GM12878 (cell line): ENCODE data around the gene LZTFL1. TPM values are rescaled to one million over a fixed set of nuclear protein-coding genes. Genes with fewer than 3 reads are reported as not detected.

ENCODE experiments used
- ATAC-seq: fragments of 200-7000 bp; cut with Tn5 transposase; 3 replicates; pipeline ENCODE4 v1.9.1; 2020; ENCODE audit warnings: mild to moderate bottlenecking, moderate library complexity
- BruUV-seq: library from RNA; stranded (reverse); fragments of 400-500 nt; replicated peaks from 2 replicates; lab custom pipeline; 2021; lab: Mats Ljungman, UMichigan
- CTCF ChIA-PET: fragments of 300-600 bp; sonication (Branson Sonifier 250); formaldehyde crosslinking; extraction: SDS; loops from one replicate; lab custom pipeline; 2021; ENCODE audit warnings: inconsistent platforms; lab: Yijun Ruan, JAX
- POLR2A ChIA-PET: fragments of 350-600 bp; formaldehyde crosslinking; extraction: SDS; loops from one replicate; lab custom pipeline; 2021; ENCODE audit warnings: inconsistent platforms; lab: Charles Lee
- RAD21 ChIA-PET: fragments of 300-600 bp; sonication (Branson Sonifier 250); formaldehyde crosslinking; loops from one replicate; lab custom pipeline; 2023; ENCODE audit warnings: antibody characterized with exemption; ENCODE audit not compliant: unreplicated experiment; lab: Charles Lee
- SMC1A ChIA-PET: fragments of 300-600 bp; sonication (Branson Sonifier 250); formaldehyde crosslinking; loops from one replicate; lab custom pipeline; 2023; ENCODE audit not compliant: unreplicated experiment, uncharacterized antibody; lab: Charles Lee
- DNase-seq: peaks from one replicate; pipeline ENCODE4 v3.0.0-alpha.2; 2011; ENCODE audit warnings: low read depth, low spot score
- FAIRE-seq: peaks from 3 replicates; lab custom pipeline; 2011; peaks lifted over from hg19 to GRCh38; lab: Jason Lieb, UNC
- H2AFZ ChIP-seq: 2 replicates; pipeline ENCODE4 v1.6.0; 2011; ENCODE audit warnings: low read depth, low read length, control low read depth; ENCODE audit not compliant: control insufficient read depth
- H3K27ac ChIP-seq: 2 replicates; pipeline ENCODE4 v1.5.1; 2011; ENCODE audit warnings: control low read depth; ENCODE audit not compliant: control insufficient read depth, insufficient read depth
- H3K27me3 ChIP-seq, 2 experiments: replicated peaks in 1 of 2; 2 replicates each; pipeline versions ENCODE4 v1.6.0 to v1.6.1; 2011; ENCODE audit warnings: low read length in 1 of 2; ENCODE audit not compliant: control insufficient read depth in 2 of 2, insufficient read depth in 2 of 2
- H3K36me3 ChIP-seq, 2 experiments: 2 replicates each; pipeline ENCODE4 v1.5.1; 2011; ENCODE audit warnings: low read length in 1 of 2; ENCODE audit not compliant: control insufficient read depth in 2 of 2, insufficient read depth in 2 of 2
- H3K4me1 ChIP-seq: 2 replicates; pipeline ENCODE4 v1.6.1; 2011; ENCODE audit warnings: mild to moderate bottlenecking, low read length, moderate library complexity, mixed read lengths; ENCODE audit not compliant: control insufficient read depth, insufficient read depth
- H3K4me2 ChIP-seq: 2 replicates; pipeline ENCODE4 v1.6.0; 2011; ENCODE audit warnings: control low read depth; ENCODE audit not compliant: control insufficient read depth, insufficient read depth
- H3K4me3 ChIP-seq: fragments of 200-600 bp; sonication (generic); 2 replicates; pipeline ENCODE4 v1.5.1; 2016
- H3K79me2 ChIP-seq: 2 replicates; pipeline ENCODE4 v1.6.0; 2011; ENCODE audit warnings: low read length; ENCODE audit not compliant: control insufficient read depth, insufficient read depth
- H3K9ac ChIP-seq: 2 replicates; pipeline ENCODE4 v1.8.0; 2011; ENCODE audit warnings: low read length, control low read depth, mixed read lengths; ENCODE audit not compliant: control insufficient read depth, insufficient read depth
- H3K9me3 ChIP-seq: replicated peaks from 3 replicates; pipeline ENCODE4 v1.5.1; 2011; ENCODE audit warnings: mild to moderate bottlenecking, low read length; ENCODE audit not compliant: control insufficient read depth, insufficient read depth
- H4K20me1 ChIP-seq: 2 replicates; pipeline ENCODE4 v1.6.0; 2011; ENCODE audit not compliant: control insufficient read depth, insufficient read depth
- EED ChIP-seq: sonication (generic); IDR thresholded peaks from 2 replicates; pipeline ENCODE4 v1.6.1; 2016; ENCODE audit warnings: antibody characterized with exemption, low read depth
- IKZF2 ChIP-seq, 2 experiments: fragments of 450-650 bp; IDR thresholded peaks; 2 replicates each; pipeline ENCODE4 v1.6.1; 2017; ENCODE audit warnings: mild to moderate bottlenecking in 2 of 2, moderate library complexity in 2 of 2
- MTA3 ChIP-seq: IDR thresholded peaks from 2 replicates; pipeline ENCODE4 v1.6.1; 2012; ENCODE audit warnings: low read length, inconsistent platforms, borderline replicate concordance
- SMAD1 ChIP-seq: fragments of 450-650 bp; IDR thresholded peaks from 2 replicates; pipeline ENCODE4 v1.6.1; 2018; ENCODE audit warnings: mild to moderate bottlenecking, low read depth; ENCODE audit not compliant: partially characterized antibody
- WGBS: methylation state at CpG from one replicate; pipeline ENCODE4 v1.1.6; 2016; ENCODE audit warnings: low lambda C conversion rate; ENCODE audit not compliant: insufficient replicate concordance, insufficient coverage; ENCODE audit errors: missing lambda C conversion rate; 5-methylcytosine and 5-hydroxymethylcytosine counted together
- in situ Hi-C: fragments of 300-500 bp; cut with MboI; formaldehyde crosslinking; loops from 9 replicates; pipeline ENCODE4 v1.14.3; 2018; ENCODE audit warnings: mixed read lengths
- intact Hi-C: fragments of 100-400 bp; cut with micrococcal nuclease; formaldehyde crosslinking; loops from one replicate; pipeline ENCODE4 v1.14.2; 2022; ENCODE audit not compliant: unreplicated experiment
- polyA plus RNA-seq, 11 experiments: library from polyadenylated mRNA; depleted of rRNA in 4 of 11; unstranded in 6 of 11; stranded (reverse) in 5 of 11; fragments of >200 nt; fragmentation: Nextera tagmentation in 4 of 11; fragmentation: Illumina TruSeq in 1 of 11; extraction: Ambion mirVana in 4 of 11; extraction: Trizol in 1 of 11; gene quantifications; 1 replicate in 1 of 11; 2 replicates in 10 of 11; pipeline versions ENCODE4 v1.2.1 to v1.2.3, GENCODE V29; 2011 to 2016; ENCODE audit warnings: inconsistent platforms in 2 of 11, missing spikeins in 2 of 11, low read depth in 1 of 11
- total RNA-seq, 4 experiments: library from RNA; depleted of rRNA in 3 of 4; stranded (reverse); fragments of >200 nt in 3 of 4; fragmentation: Illumina TruSeq in 1 of 4; extraction: Trizol in 1 of 4; gene quantifications; 2 replicates each; pipeline versions ENCODE4 v1.2.1 to v1.2.3, GENCODE V29; 2013 to 2021
- TF ChIP-seq, protein P1 (sequence below): fragments of 450-650 bp; IDR thresholded peaks from 2 replicates; pipeline ENCODE4 v1.6.1; 2018; ENCODE audit warnings: mild to moderate bottlenecking, low read depth, moderate library complexity; ENCODE audit not compliant: partially characterized antibody

Gene LZTFL1
- total and polyA plus RNA-seq, 10 of the 15 experiments (the other 5 are each of a cell fraction or from before 2014, with no cell fraction given): 9.8 to 74.1 (median 11.9) TPM

DNA sequence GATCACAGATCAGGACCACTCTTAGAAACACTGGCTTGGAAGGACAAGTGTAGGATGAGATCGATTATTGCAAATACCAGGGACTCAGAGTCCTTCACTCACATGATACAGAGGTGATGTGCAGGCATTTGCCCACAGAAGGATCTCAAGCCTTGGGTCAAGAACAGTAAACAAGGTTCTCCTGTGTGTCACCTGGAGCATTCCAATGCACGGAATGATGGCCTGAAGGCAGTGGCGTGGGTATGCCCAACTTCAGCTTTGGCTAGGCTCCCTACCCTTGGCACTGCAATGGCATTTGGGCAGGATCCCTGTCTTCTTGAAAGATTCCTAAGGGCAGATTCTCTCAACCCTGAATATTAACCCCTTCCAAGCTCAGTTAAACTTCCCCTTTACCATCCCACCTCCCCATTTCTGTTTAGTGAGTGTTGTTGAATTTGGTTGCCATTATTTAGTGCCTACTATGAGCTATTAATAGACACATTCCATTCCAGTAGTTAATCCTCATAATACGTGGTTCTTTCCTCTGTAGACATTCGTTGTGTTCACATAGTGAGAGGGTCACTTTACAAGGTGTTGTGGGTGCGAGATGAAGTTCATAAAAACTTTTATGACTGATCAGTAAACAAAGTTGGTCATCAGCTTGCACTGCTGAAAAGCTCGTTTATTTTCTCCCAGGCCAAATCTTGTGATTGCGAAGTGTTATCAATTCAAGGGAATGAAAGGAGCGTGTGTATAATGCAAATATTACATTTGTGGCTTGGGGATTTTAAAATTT lies 1.1 kb upstream of the LZTFL1 start:
- H2AFZ ChIP-seq: no peak overlapping the region
- ATAC-seq (no peak), DNase-seq (no peak), FAIRE-seq (no peak)
- H3K4me2 ChIP-seq: no peak overlapping the region
- H3K9ac ChIP-seq: no peak overlapping the region
- in situ Hi-C loops: no loop called here
- no peak overlapping the region for H3K27ac ChIP-seq
- no peaks in the 10 kb centered on the region; the same call in 1 of the 2 replicates for H3K4me1 ChIP-seq
- H3K9me3 ChIP-seq: peaks cover 3% of the 10 kb centered on the region; the same call in 1 of the 3 replicates
- POLR2A ChIA-PET: interaction anchor here (0.8 to 1.7 kb wide), 4 partner anchors 8 to 66 kb away, joined by 3 to 5 read pairs (median 4); no protein-coding TSS in a partner anchor
- WGBS: 59% methylated on average over 9 of the region's 9 CpGs
- RAD21 ChIA-PET: interaction anchor here (0.7 to 6.9 kb wide), 10 partner anchors 10 to 91 kb away, joined by 3 to 52 read pairs (median 6); no protein-coding TSS in a partner anchor
- no peaks in the 10 kb centered on the region for H3K79me2 ChIP-seq
- BruUV-seq: no TSS peak
- H3K27me3 ChIP-seq: no peaks in the 10 kb centered on the region; a peak in 1 of 4 replicates
- SMC1A ChIA-PET: interaction anchor here (0.7 to 9.6 kb wide), 20 partner anchors 9 to 109 kb away, joined by 3 to 71 read pairs (median 5); no protein-coding TSS in a partner anchor
- H3K4me3 ChIP-seq: no peak overlapping the region
- no peaks in the 10 kb centered on the region for H3K36me3 ChIP-seq
- intact Hi-C loops: no loop called here
- TF ChIP-seq MTA3 (0 out of 2 replicates have a peak, but pooled peaks have one; percentile 50), SMAD1 (no peak), IKZF2 (IDR thresholded peaks at IDR 0.05) (no peak)
- CTCF ChIA-PET: interaction anchor here (0.9 to 1.5 kb wide), 7 partner anchors 12 to 183 kb away, joined by 3 to 5 read pairs (median 3); no protein-coding TSS in a partner anchor
- H4K20me1 ChIP-seq: no peaks in the 10 kb centered on the region

- Histone ChIP-seq H3K36me3 (no peaks in the 10 kb centered on the region; a peak in 1 of 4 replicates), H3K9ac (peak overlapping the region; percentile 63), H4K20me1 (no peaks in the 10 kb centered on the region), H3K4me3 (peak overlapping the region; percentile 92), H3K9me3 (peaks cover 3% of the 10 kb centered on the region; the same call in 1 of the 3 replicates), H3K27me3 (no peaks in the 10 kb centered on the region; a peak in 1 of 4 replicates), H3K27ac (no peak overlapping the region), H3K79me2 (no peaks in the 10 kb centered on the region), H2AFZ (peak overlapping the region; percentile 76), H3K4me2 (peak overlapping the region; percentile 94), H3K4me1 (no peaks in the 10 kb centered on the region; the same call in 1 of the 2 replicates)
- DNase-seq (no peak), ATAC-seq (peak; percentile 48), FAIRE-seq (no peak)
- 4% methylated on average over 15 of the region's 15 CpGs for WGBS
- POLR2A ChIA-PET: interaction anchor here (1.1 to 1.5 kb wide), 2 partner anchors 9 to 111 kb away, joined by 3 to 4 read pairs; no protein-coding TSS in a partner anchor
- BruUV-seq: no TSS peak
- SMC1A ChIA-PET: interaction anchor here (0.7 to 9.6 kb wide), 10 partner anchors 10 to 99 kb away, joined by 3 to 71 read pairs (median 10); no protein-coding TSS in a partner anchor
- CTCF ChIA-PET: interaction anchor here (0.6 to 1.7 kb wide), 9 partner anchors 9 to 330 kb away, joined by 3 to 7 read pairs (median 4); partner anchors contain the start of gene CXCR6
- RAD21 ChIA-PET: interaction anchor here (0.5 to 6.9 kb wide), 7 partner anchors 12 to 272 kb away, joined by 3 to 52 read pairs (median 15); no protein-coding TSS in a partner anchor
- in situ Hi-C loops (no loop called here), intact Hi-C loops (no loop called here)
- TF ChIP-seq, protein P1, sequence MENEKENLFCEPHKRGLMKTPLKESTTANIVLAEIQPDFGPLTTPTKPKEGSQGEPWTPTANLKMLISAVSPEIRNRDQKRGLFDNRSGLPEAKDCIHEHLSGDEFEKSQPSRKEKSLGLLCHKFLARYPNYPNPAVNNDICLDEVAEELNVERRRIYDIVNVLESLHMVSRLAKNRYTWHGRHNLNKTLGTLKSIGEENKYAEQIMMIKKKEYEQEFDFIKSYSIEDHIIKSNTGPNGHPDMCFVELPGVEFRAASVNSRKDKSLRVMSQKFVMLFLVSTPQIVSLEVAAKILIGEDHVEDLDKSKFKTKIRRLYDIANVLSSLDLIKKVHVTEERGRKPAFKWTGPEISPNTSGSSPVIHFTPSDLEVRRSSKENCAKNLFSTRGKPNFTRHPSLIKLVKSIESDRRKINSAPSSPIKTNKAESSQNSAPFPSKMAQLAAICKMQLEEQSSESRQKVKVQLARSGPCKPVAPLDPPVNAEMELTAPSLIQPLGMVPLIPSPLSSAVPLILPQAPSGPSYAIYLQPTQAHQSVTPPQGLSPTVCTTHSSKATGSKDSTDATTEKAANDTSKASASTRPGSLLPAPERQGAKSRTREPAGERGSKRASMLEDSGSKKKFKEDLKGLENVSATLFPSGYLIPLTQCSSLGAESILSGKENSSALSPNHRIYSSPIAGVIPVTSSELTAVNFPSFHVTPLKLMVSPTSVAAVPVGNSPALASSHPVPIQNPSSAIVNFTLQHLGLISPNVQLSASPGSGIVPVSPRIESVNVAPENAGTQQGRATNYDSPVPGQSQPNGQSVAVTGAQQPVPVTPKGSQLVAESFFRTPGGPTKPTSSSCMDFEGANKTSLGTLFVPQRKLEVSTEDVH: no peak
- peak; percentile 18; the same call in 1 of the 2 replicates for TF ChIP-seq EED
These were observed 531 bp downstream of the LZTFL1 start for GRCh38 chr3:45841420-45841756.
